OCI-LY7 (cell line): ENCODE measurements around the gene UMAD1. TPM values are rescaled to one million over a fixed set of nuclear protein-coding genes. Genes with fewer than 3 reads are reported as not detected.

Source experiments
- BruUV-seq: library from RNA; stranded (reverse); fragments of 400-500 nt; replicated peaks from 2 replicates; lab custom pipeline; 2021; lab: Mats Ljungman, UMichigan
- CTCF ChIA-PET: fragments of 300-600 bp; sonication (Branson Sonifier 250); formaldehyde crosslinking; loops from one replicate; lab custom pipeline; 2022; ENCODE audit warnings: antibody characterized with exemption; ENCODE audit not compliant: unreplicated experiment; lab: Charles Lee
- POLR2A ChIA-PET: fragments of 300-600 bp; sonication (Branson Sonifier 250); formaldehyde crosslinking; loops from one replicate; lab custom pipeline; 2022; ENCODE audit warnings: antibody characterized with exemption; lab: Charles Lee
- DNase-seq: peaks from one replicate; pipeline ENCODE4 v3.0.0-alpha.2; 2015; ENCODE audit warnings: low spot score
- H2AFZ ChIP-seq: fragments of 200-600 bp; sonication (generic), shearing (Covaris generic); 2 replicates; pipeline ENCODE4 v1.6.1; 2014; ENCODE audit warnings: mild to moderate bottlenecking, antibody characterized with exemption, low read length, moderate library complexity
- H3K27ac ChIP-seq: fragments of 200-600 bp; sonication (generic); 2 replicates; pipeline ENCODE4 v1.5.1; 2014; ENCODE audit warnings: mixed run types, low read depth, mild to moderate bottlenecking, moderate library complexity, low read length, inconsistent platforms; ENCODE audit not compliant: poor library complexity, severe bottlenecking
- H3K36me3 ChIP-seq: fragments of 200-600 bp; sonication (generic); 2 replicates; pipeline ENCODE4 v1.6.1; 2014; ENCODE audit warnings: mild to moderate bottlenecking, antibody characterized with exemption, low read length, moderate library complexity, mixed read lengths; ENCODE audit not compliant: insufficient read depth
- H3K4me1 ChIP-seq: fragments of 200-600 bp; sonication (generic); 2 replicates; pipeline ENCODE4 v1.5.1; 2014; ENCODE audit warnings: mild to moderate bottlenecking, low read length; ENCODE audit not compliant: insufficient read depth, poor library complexity, severe bottlenecking
- H3K4me2 ChIP-seq: fragments of 200-600 bp; sonication (generic); 2 replicates; pipeline ENCODE4 v1.6.1; 2014; ENCODE audit warnings: mild to moderate bottlenecking, low read length
- H3K4me3 ChIP-seq: fragments of 200-600 bp; sonication (generic); 2 replicates; pipeline ENCODE4 v1.5.1; 2014; ENCODE audit warnings: mild to moderate bottlenecking, low read depth, low read length; ENCODE audit not compliant: poor library complexity, severe bottlenecking
- H3K79me2 ChIP-seq: fragments of 200-600 bp; sonication (generic); 2 replicates; pipeline ENCODE4 v1.6.1; 2016; ENCODE audit warnings: low read depth, mild to moderate bottlenecking, low read length, moderate library complexity, mixed read lengths; ENCODE audit not compliant: insufficient read depth
- H3K9me2 ChIP-seq: fragments of 200-600 bp; sonication (generic); 2 replicates; pipeline ENCODE4 v1.6.1; 2016; ENCODE audit warnings: mild to moderate bottlenecking, low read length, mixed read lengths; ENCODE audit not compliant: insufficient read depth
- H3K9me3 ChIP-seq: fragments of 200-600 bp; sonication (generic); 2 replicates; pipeline ENCODE4 v1.6.1; 2014; ENCODE audit warnings: mild to moderate bottlenecking, mixed run types, low read length, mixed read lengths
- H4K20me1 ChIP-seq: fragments of 200-600 bp; sonication (generic); 2 replicates; pipeline ENCODE4 v1.6.1; 2014; ENCODE audit warnings: mild to moderate bottlenecking, antibody characterized with exemption, low read length, moderate library complexity, mixed read lengths; ENCODE audit not compliant: insufficient read depth
- EZH2phosphoT487 ChIP-seq: fragments of 200-600 bp; sonication (generic); IDR thresholded peaks from 2 replicates; pipeline ENCODE4 v1.6.1; 2018; ENCODE audit warnings: low read depth, borderline replicate concordance, mild to moderate bottlenecking, mixed run types, antibody characterized with exemption, low read length, moderate library complexity, mixed read lengths
- intact Hi-C: fragments of 100-400 bp; cut with micrococcal nuclease; formaldehyde crosslinking; loops from one replicate; pipeline ENCODE4 v1.10.0; 2022; ENCODE audit not compliant: unreplicated experiment
- total RNA-seq, 2 experiments: library from RNA; depleted of rRNA in 1 of 2; stranded (reverse); fragments of >200 nt in 1 of 2; shearing (Covaris generic) in 1 of 2; gene quantifications; 2 replicates each; pipeline ENCODE4 v1.2.3, GENCODE V29; 2014 to 2022
- TF ChIP-seq, protein P1 (sequence below): fragments of 200-600 bp; sonication (generic); conservative IDR thresholded peaks from 2 replicates; pipeline ENCODE4 v1.5.1; 2014; ENCODE audit warnings: mild to moderate bottlenecking, antibody characterized with exemption, low read length, moderate library complexity, mixed read lengths

UMAD1 gene
- total RNA-seq, 2 experiments from 2014 or later = 8.7 to 15.2 TPM

DNA sequence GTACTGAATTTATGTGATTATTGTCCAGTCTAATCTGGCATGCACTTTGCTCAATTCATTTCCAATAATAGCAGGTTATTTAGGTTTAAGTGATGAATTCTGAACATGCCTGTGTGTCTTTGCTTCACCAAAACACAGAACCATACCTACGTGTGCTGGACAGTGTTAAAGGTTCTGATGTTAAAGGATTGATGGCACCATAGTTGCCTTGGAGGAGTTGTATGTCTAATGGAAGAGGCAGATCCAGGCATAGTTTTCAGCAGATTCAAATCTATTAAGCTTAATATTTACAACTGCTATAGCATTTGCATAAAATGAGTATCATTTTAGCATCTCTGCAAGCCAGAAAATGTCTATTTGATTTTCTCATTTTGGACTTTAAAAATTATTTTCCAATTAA is 28.0 kb upstream of the UMAD1 start:
- H4K20me1 ChIP-seq = no peaks in the 10 kb centered on the region
- no peak overlapping the region for H2AFZ ChIP-seq
- intact Hi-C loops = no loop called here
- ChIA-PET POLR2A (interaction anchor here (0.6 to 1.2 kb wide), 5 partner anchors 11 to 800 kb away, joined by 3 to 5 read pairs (median 3); no protein-coding TSS in a partner anchor), CTCF (no interaction called here)
- no peak overlapping the region for H3K4me2 ChIP-seq
- no peak for DNase-seq
- no TSS peak for BruUV-seq
- TF ChIP-seq, protein P1, sequence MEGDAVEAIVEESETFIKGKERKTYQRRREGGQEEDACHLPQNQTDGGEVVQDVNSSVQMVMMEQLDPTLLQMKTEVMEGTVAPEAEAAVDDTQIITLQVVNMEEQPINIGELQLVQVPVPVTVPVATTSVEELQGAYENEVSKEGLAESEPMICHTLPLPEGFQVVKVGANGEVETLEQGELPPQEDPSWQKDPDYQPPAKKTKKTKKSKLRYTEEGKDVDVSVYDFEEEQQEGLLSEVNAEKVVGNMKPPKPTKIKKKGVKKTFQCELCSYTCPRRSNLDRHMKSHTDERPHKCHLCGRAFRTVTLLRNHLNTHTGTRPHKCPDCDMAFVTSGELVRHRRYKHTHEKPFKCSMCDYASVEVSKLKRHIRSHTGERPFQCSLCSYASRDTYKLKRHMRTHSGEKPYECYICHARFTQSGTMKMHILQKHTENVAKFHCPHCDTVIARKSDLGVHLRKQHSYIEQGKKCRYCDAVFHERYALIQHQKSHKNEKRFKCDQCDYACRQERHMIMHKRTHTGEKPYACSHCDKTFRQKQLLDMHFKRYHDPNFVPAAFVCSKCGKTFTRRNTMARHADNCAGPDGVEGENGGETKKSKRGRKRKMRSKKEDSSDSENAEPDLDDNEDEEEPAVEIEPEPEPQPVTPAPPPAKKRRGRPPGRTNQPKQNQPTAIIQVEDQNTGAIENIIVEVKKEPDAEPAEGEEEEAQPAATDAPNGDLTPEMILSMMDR = no peak
- H3K4me3 ChIP-seq = no peak overlapping the region
- no peaks in the 10 kb centered on the region for H3K36me3 ChIP-seq
- no peaks in the 10 kb centered on the region for H3K79me2 ChIP-seq
- H3K9me2 ChIP-seq = no peaks in the 10 kb centered on the region
- no peak overlapping the region for H3K27ac ChIP-seq
- no peaks in the 10 kb centered on the region for H3K4me1 ChIP-seq
- H3K9me3 ChIP-seq = no peaks in the 10 kb centered on the region

DNA sequence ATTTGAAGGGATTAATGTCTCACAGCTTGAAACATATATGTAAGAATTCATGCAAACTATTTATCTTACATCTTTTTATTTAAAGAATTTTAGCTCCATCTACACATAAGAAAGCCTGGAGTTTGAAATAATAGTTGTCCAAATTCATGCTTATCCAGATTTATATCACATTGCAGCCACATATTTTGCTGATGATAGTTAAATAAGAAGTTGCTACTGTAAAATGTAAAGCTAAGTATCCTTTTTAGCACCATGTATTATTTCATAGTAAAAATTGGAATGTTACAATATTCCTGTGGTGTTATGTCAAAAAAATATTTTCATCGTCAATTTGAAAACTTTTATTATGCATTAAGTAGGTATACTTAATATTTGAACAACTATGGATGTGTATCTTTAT is 27.3 kb upstream of the UMAD1 start:
- intact Hi-C loops = no loop called here
- H3K4me2 ChIP-seq = no peak overlapping the region
- no TSS peak for BruUV-seq
- CTCF ChIA-PET = no interaction called here
- no peak overlapping the region for H2AFZ ChIP-seq
- H3K4me1 ChIP-seq = no peaks in the 10 kb centered on the region
- no peaks in the 10 kb centered on the region for H4K20me1 ChIP-seq
- H3K36me3 ChIP-seq = no peaks in the 10 kb centered on the region
- POLR2A ChIA-PET = interaction anchor here (0.6 to 1.2 kb wide), 5 partner anchors 11 to 801 kb away, joined by 3 to 5 read pairs (median 3); no protein-coding TSS in a partner anchor
- no peak overlapping the region for H3K4me3 ChIP-seq
- no peak overlapping the region for H3K27ac ChIP-seq
- TF ChIP-seq EZH2phosphoT487 = no peak
- TF ChIP-seq, protein P1 = no peak
- DNase-seq = no peak
- no peaks in the 10 kb centered on the region for H3K9me3 ChIP-seq
- no peaks in the 10 kb centered on the region for H3K79me2 ChIP-seq
- no peaks in the 10 kb centered on the region for H3K9me2 ChIP-seq

DNA sequence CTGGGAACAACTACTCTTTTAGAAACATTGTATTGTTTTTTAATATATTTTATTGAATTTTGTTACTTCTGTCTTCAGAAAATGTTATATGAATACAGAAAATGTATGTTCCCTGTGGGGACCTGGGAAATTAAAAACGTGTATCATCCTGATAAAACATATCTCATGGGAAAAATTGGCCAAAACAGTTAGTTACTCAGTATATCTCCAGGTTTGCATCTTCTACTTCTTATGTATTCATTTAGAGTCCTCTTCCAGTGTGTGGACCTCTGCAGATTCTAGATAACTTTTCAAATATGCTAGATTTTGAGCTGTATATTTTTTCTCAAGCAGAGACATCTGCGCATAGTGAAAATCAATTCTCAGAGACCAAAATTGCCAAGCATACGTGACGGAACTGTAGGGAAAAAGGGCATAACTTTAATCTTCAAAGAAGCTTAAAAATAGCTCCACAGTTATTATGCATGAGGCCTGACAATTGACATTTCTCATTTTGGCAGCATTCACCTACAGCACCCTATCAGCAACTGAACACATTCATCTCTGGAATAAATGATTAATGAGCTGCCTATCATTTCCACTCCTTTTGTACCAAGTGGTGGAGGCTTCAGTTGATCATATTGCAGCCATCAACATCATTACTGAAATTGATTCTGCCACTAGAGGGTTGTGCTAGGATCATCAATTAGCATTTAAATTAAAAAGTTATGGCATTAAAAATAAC is 26.4 kb upstream of the UMAD1 start:
- no peak for DNase-seq
- no peak overlapping the region for H3K27ac ChIP-seq
- no peaks in the 10 kb centered on the region for H3K36me3 ChIP-seq
- no peaks in the 10 kb centered on the region for H3K79me2 ChIP-seq
- no peaks in the 10 kb centered on the region for H3K4me1 ChIP-seq
- no peaks in the 10 kb centered on the region for H4K20me1 ChIP-seq
- no peaks in the 10 kb centered on the region for H3K9me3 ChIP-seq
- intact Hi-C loops = no loop called here
- BruUV-seq = no TSS peak
- no peak overlapping the region for H2AFZ ChIP-seq
- H3K4me2 ChIP-seq = no peak overlapping the region
- H3K4me3 ChIP-seq = no peak overlapping the region
- CTCF ChIA-PET = no interaction called here
- POLR2A ChIA-PET = interaction anchor here (1.5 kb wide), 1 partner anchor 10 kb away, joined by 4 read pairs; no protein-coding TSS in a partner anchor
- no peaks in the 10 kb centered on the region for H3K9me2 ChIP-seq
- TF ChIP-seq, protein P1 = no peak
- no peak for TF ChIP-seq EZH2phosphoT487
